Measurements from ENCODE around the gene LINGO3.
"Not testable (repeated sequence)": the region's sequence is repeated elsewhere in the genome, so short reads cannot be mapped to it uniquely, and the experiment has no call there.

LINGO3 gene

GRCh38 chr19:2283835-2284507 is 24.0 kb downstream of the LINGO3 start:
- in situ Hi-C loops (cut with MboI; ENCODE audit: low sequenced_read_pairs), result no loop called here

GRCh38 chr19:2282862-2283237 is 25.1 kb downstream of the LINGO3 start:
- in situ Hi-C loops (cut with MboI; ENCODE audit: low sequenced_read_pairs), result no loop called here

- in situ Hi-C loops (cut with MboI; ENCODE audit: low sequenced_read_pairs), result no loop called here
Measured at GRCh38 chr19:2282062-2282861, 25.7 kb downstream of the LINGO3 start, which contains the start of gene PEAK3. Gene PEAK3 (minus strand): TSS chr19:2282175. CDS start chr19:2280931, 1,244 bp downstream.

- in situ Hi-C loops (cut with MboI; ENCODE audit: low sequenced_read_pairs), result not testable (repeated sequence)
Measured at GRCh38 chr19:2281265-2282061, 26.5 kb downstream of the LINGO3 start.

GRCh38 chr19:2280633-2281264 is 27.2 kb downstream of the LINGO3 start:
- in situ Hi-C loops (cut with MboI; ENCODE audit: low sequenced_read_pairs), result no loop called here

- in situ Hi-C loops (cut with MboI; ENCODE audit: low sequenced_read_pairs), result no loop called here
Measured at GRCh38 chr19:2278459-2279158, 29.3 kb downstream of the LINGO3 start.

- in situ Hi-C loops (cut with MboI; ENCODE audit: low sequenced_read_pairs), result no loop called here
Measured at GRCh38 chr19:2277138-2277537, 30.8 kb downstream of the LINGO3 start.

GRCh38 chr19:2276429-2276986 is 31.4 kb downstream of the LINGO3 start:
- in situ Hi-C loops (cut with MboI; ENCODE audit: low sequenced_read_pairs), result no loop called here

- in situ Hi-C loops (cut with MboI; ENCODE audit: low sequenced_read_pairs), result no loop called here
Measured at GRCh38 chr19:2275588-2276428, 32.1 kb downstream of the LINGO3 start.

GRCh38 chr19:2274931-2275535 is 32.9 kb downstream of the LINGO3 start:
- in situ Hi-C loops (cut with MboI; ENCODE audit: low sequenced_read_pairs), result no loop called here

- in situ Hi-C loops (cut with MboI; ENCODE audit: low sequenced_read_pairs), result no loop called here
Measured at GRCh38 chr19:2274185-2274711, 33.7 kb downstream of the LINGO3 start.

- in situ Hi-C loops (cut with MboI; ENCODE audit: low sequenced_read_pairs), result no loop called here
Measured at GRCh38 chr19:2273356-2274184, 34.4 kb downstream of the LINGO3 start.

GRCh38 chr19:2271234-2272103 is 36.5 kb downstream of the LINGO3 start:
- in situ Hi-C loops (cut with MboI; ENCODE audit: low sequenced_read_pairs), result no loop called here

- in situ Hi-C loops (cut with MboI; ENCODE audit: low sequenced_read_pairs), result no loop called here
Measured at GRCh38 chr19:2270423-2271233, 37.3 kb downstream of the LINGO3 start.

GRCh38 chr19:2270157-2270422 is 37.9 kb downstream of the LINGO3 start:
- in situ Hi-C loops (cut with MboI; ENCODE audit: low sequenced_read_pairs), result no loop called here
